H9 (cell line): ENCODE measurements around the gene CCDC7. TPM values are rescaled to one million over a fixed set of nuclear protein-coding genes. Genes with fewer than 3 reads are reported as not detected.

Experiments
- DNase-seq: peaks from one replicate; pipeline ENCODE4 v3.0.0-alpha.2; 2017
- H2AFZ ChIP-seq: one replicate; pipeline ENCODE4 v1.6.1; 2013; ENCODE audit warnings: mild to moderate bottlenecking, low read length, control low read depth, moderate library complexity
- H2AK5ac ChIP-seq: 2 replicates; pipeline ENCODE4 v1.6.1; 2013; ENCODE audit warnings: low read length, control low read depth, mixed read lengths; ENCODE audit not compliant: insufficient read length
- H2BK120ac ChIP-seq: one replicate; pipeline ENCODE4 v1.6.1; 2013; ENCODE audit warnings: low read depth, mild to moderate bottlenecking, low read length, control low read depth, inconsistent platforms; ENCODE audit not compliant: poor library complexity, severe bottlenecking
- H2BK12ac ChIP-seq: 2 replicates; pipeline ENCODE4 v1.6.1; 2013; ENCODE audit warnings: low read length, control low read depth, mixed read lengths, low read depth; ENCODE audit not compliant: insufficient read length
- H2BK15ac ChIP-seq: 2 replicates; pipeline ENCODE4 v1.6.1; 2013; ENCODE audit warnings: low read depth, low read length, control low read depth
- H2BK20ac ChIP-seq: one replicate; pipeline ENCODE4 v1.6.1; 2013; ENCODE audit warnings: low read depth, mild to moderate bottlenecking, low read length, control low read depth, inconsistent platforms; ENCODE audit not compliant: poor library complexity, severe bottlenecking
- H2BK5ac ChIP-seq: 2 replicates; pipeline ENCODE4 v1.6.1; 2013; ENCODE audit warnings: low read length, control low read depth, mixed read lengths; ENCODE audit not compliant: insufficient read length
- H3K14ac ChIP-seq: 2 replicates; pipeline ENCODE4 v1.6.1; 2013; ENCODE audit warnings: low read length, control low read depth; ENCODE audit not compliant: insufficient read depth
- H3K18ac ChIP-seq: 2 replicates; pipeline ENCODE4 v1.6.1; 2013; ENCODE audit warnings: low read depth, mild to moderate bottlenecking, mixed read lengths, low read length, control low read depth; ENCODE audit not compliant: insufficient read length
- H3K23ac ChIP-seq: 2 replicates; pipeline ENCODE4 v1.6.1; 2013; ENCODE audit warnings: low read length, control low read depth, mixed read lengths, low read depth; ENCODE audit not compliant: insufficient read length
- H3K23me2 ChIP-seq: 2 replicates; pipeline ENCODE4 v1.6.1; 2013; ENCODE audit warnings: low read depth, mild to moderate bottlenecking, mixed read lengths, low read length, control low read depth; ENCODE audit not compliant: insufficient read length, poor library complexity, severe bottlenecking
- H3K27ac ChIP-seq: 2 replicates; pipeline ENCODE4 v1.5.1; 2013; ENCODE audit warnings: low read length, control low read depth, mixed read lengths, low read depth; ENCODE audit not compliant: insufficient read length
- H3K27me3 ChIP-seq: 2 replicates; pipeline ENCODE4 v1.6.1; 2013; ENCODE audit warnings: low read length, control low read depth, inconsistent platforms; ENCODE audit not compliant: insufficient read depth
- H3K4ac ChIP-seq: 2 replicates; pipeline ENCODE4 v1.6.1; 2013; ENCODE audit warnings: low read depth, mild to moderate bottlenecking, control low read depth, inconsistent platforms, low read length, moderate library complexity
- H3K4me1 ChIP-seq: 2 replicates; pipeline ENCODE4 v1.6.1; 2013; ENCODE audit warnings: low read length, control low read depth, inconsistent platforms; ENCODE audit not compliant: insufficient read depth
- H3K4me2 ChIP-seq: 2 replicates; pipeline ENCODE4 v1.6.1; 2013; ENCODE audit warnings: low read length, control low read depth, mixed read lengths; ENCODE audit not compliant: insufficient read length, insufficient read depth
- H3K56ac ChIP-seq: 2 replicates; pipeline ENCODE4 v1.6.1; 2013; ENCODE audit warnings: low read depth, mild to moderate bottlenecking, mixed read lengths, low read length, control low read depth; ENCODE audit not compliant: insufficient read length
- H3K79me1 ChIP-seq: 2 replicates; pipeline ENCODE4 v1.6.1; 2013; ENCODE audit warnings: low read depth, mild to moderate bottlenecking, moderate library complexity, low read length, control low read depth, inconsistent platforms; ENCODE audit not compliant: insufficient read depth, poor library complexity, severe bottlenecking
- H3K79me2 ChIP-seq: 2 replicates; pipeline ENCODE4 v1.6.1; 2013; ENCODE audit warnings: low read length, control low read depth, inconsistent platforms; ENCODE audit not compliant: insufficient read depth
- H3K9ac ChIP-seq: 2 replicates; pipeline ENCODE4 v1.6.1; 2013; ENCODE audit warnings: low read length, control low read depth, mixed read lengths; ENCODE audit not compliant: insufficient read length; ENCODE audit errors: extremely low read depth
- H3K9me3 ChIP-seq: one replicate; pipeline ENCODE4 v1.6.1; 2013; ENCODE audit warnings: low read depth, low read length, inconsistent platforms; ENCODE audit not compliant: control insufficient read depth
- H3T11ph ChIP-seq: one replicate; pipeline ENCODE4 v1.6.1; 2013; ENCODE audit warnings: mild to moderate bottlenecking, low read length, control low read depth, inconsistent platforms
- H4K20me1 ChIP-seq: one replicate; pipeline ENCODE4 v1.6.1; 2013; ENCODE audit not compliant: control insufficient read depth, insufficient read length, insufficient read depth
- H4K5ac ChIP-seq: 2 replicates; pipeline ENCODE4 v1.6.1; 2013; ENCODE audit warnings: low read depth, mild to moderate bottlenecking, mixed read lengths, low read length, control low read depth; ENCODE audit not compliant: insufficient read length
- H4K8ac ChIP-seq: replicated peaks from 2 replicates; pipeline ENCODE4 v1.6.1; 2013; ENCODE audit warnings: low read length, control low read depth, mixed read lengths, low read depth; ENCODE audit not compliant: insufficient read length
- H4K91ac ChIP-seq: 2 replicates; pipeline ENCODE4 v1.6.1; 2013; ENCODE audit warnings: low read depth, mild to moderate bottlenecking, moderate library complexity, mixed read lengths, low read length, control low read depth; ENCODE audit not compliant: insufficient read length
- H3K27ac Mint-ChIP-seq, 3 experiments: 2 replicates in 2 of 3; 3 replicates in 1 of 3; pipeline ENCODE4 v1.8.0; 2020 to 2021; ENCODE audit warnings: mixed read lengths in 3 of 3, mild to moderate bottlenecking in 1 of 3, moderate library complexity in 1 of 3
- H3K27me3 Mint-ChIP-seq: 2 replicates; pipeline ENCODE4 v1.8.0; 2021; ENCODE audit warnings: low read depth, mild to moderate bottlenecking, moderate library complexity, mixed read lengths
- H3K36me3 Mint-ChIP-seq, 3 experiments: 2 replicates in 2 of 3; 3 replicates in 1 of 3; pipeline ENCODE4 v1.8.0; 2020 to 2021; ENCODE audit warnings: low read depth in 3 of 3, mixed read lengths in 3 of 3; ENCODE audit not compliant: insufficient read depth in 1 of 3
- H3K4me1 Mint-ChIP-seq, 2 experiments: 2 replicates each; pipeline ENCODE4 v1.8.0; 2020; ENCODE audit warnings: mixed read lengths in 2 of 2
- H3K4me3 Mint-ChIP-seq, 2 experiments: 2 replicates in 1 of 2; 3 replicates in 1 of 2; pipeline ENCODE4 v1.8.0; 2020 to 2021; ENCODE audit warnings: mild to moderate bottlenecking in 2 of 2, mixed read lengths in 2 of 2, moderate library complexity in 1 of 2
- H3K9me3 Mint-ChIP-seq, 2 experiments: 2 replicates in 1 of 2; 3 replicates in 1 of 2; pipeline ENCODE4 v1.8.0; 2020; ENCODE audit warnings: mild to moderate bottlenecking in 2 of 2, mixed read lengths in 2 of 2, moderate library complexity in 1 of 2
- total RNA-seq: library from RNA; stranded (reverse); gene quantifications from 2 replicates; pipeline ENCODE4 v1.2.1, GENCODE V29; 2021
- TF ChIP-seq, protein P1 (sequence below): fragments of 200-600 bp; sonication (generic); conservative IDR thresholded peaks from 3 replicates; pipeline ENCODE4 v1.8.0; 2021; ENCODE audit warnings: antibody characterized with exemption, mild to moderate bottlenecking

Gene CCDC7
- total RNA-seq, 1 experiment from 2014 or later = 1.6 TPM

DNA sequence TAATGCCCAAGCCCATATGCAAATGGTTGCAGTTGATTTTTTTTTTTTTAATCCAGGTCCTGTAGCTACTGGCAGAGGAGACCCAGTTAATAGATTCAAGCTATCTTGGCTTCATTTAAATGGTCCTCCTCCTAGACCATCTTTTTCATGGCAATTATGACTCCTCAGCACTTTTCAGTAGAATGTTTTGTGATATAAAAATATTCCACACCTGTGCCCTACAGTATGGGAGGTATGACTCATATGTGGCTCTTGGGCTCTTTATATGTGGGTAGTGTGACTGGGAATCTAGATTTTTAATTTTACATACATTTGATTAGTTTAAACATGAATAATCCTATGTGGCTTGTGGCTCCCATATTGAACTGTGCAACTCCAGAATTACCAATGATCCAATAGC lies 432.0 kb downstream of the CCDC7 start:
- H3K4me1 ChIP-seq = 0 out of 2 replicates have a peak, but pooled peaks cover 2% of the 10 kb centered on the region
- H3K27ac Mint-ChIP-seq = peak overlapping the region in 1 of 3 experiments; percentile 33; a peak in 1 of 7 replicates
- peaks cover 0 to under 1% of the 10 kb centered on the region in 2 experiments; a peak in 1 of 5 replicates for H3K9me3 Mint-ChIP-seq
- no peak overlapping the region for H3K4me3 Mint-ChIP-seq
- H3K79me2 ChIP-seq = no peaks in the 10 kb centered on the region
- H3K18ac ChIP-seq = no peak overlapping the region
- H2BK12ac ChIP-seq = no peak overlapping the region
- H3K9me3 ChIP-seq = no peaks in the 10 kb centered on the region
- no peak overlapping the region for H3K14ac ChIP-seq
- peaks cover 26% of the 10 kb centered on the region for H3K27me3 Mint-ChIP-seq
- peaks cover 7 to 9% of the 10 kb centered on the region in 2 experiments for H3K4me1 Mint-ChIP-seq
- no peak overlapping the region for H3K56ac ChIP-seq
- H2AFZ ChIP-seq = no peak overlapping the region
- TF ChIP-seq, protein P1, sequence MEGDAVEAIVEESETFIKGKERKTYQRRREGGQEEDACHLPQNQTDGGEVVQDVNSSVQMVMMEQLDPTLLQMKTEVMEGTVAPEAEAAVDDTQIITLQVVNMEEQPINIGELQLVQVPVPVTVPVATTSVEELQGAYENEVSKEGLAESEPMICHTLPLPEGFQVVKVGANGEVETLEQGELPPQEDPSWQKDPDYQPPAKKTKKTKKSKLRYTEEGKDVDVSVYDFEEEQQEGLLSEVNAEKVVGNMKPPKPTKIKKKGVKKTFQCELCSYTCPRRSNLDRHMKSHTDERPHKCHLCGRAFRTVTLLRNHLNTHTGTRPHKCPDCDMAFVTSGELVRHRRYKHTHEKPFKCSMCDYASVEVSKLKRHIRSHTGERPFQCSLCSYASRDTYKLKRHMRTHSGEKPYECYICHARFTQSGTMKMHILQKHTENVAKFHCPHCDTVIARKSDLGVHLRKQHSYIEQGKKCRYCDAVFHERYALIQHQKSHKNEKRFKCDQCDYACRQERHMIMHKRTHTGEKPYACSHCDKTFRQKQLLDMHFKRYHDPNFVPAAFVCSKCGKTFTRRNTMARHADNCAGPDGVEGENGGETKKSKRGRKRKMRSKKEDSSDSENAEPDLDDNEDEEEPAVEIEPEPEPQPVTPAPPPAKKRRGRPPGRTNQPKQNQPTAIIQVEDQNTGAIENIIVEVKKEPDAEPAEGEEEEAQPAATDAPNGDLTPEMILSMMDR = no peak
- no peak overlapping the region for H3T11ph ChIP-seq
- no peak overlapping the region for H2BK20ac ChIP-seq
- no peaks in the 10 kb centered on the region for H3K79me1 ChIP-seq
- H3K4me2 ChIP-seq = no peak overlapping the region
- no peak overlapping the region for H3K23ac ChIP-seq
- H4K20me1 ChIP-seq = no peaks in the 10 kb centered on the region
- no peak overlapping the region for H4K8ac ChIP-seq
- DNase-seq = no peak
- H2BK120ac ChIP-seq = no peak overlapping the region
- H3K23me2 ChIP-seq = no peaks in the 10 kb centered on the region
- no peak overlapping the region for H3K4ac ChIP-seq
- no peaks in the 10 kb centered on the region; a peak in 1 of 7 replicates for H3K36me3 Mint-ChIP-seq
- H3K27me3 ChIP-seq = no peaks in the 10 kb centered on the region
- H2BK5ac ChIP-seq = no peak overlapping the region
- H2AK5ac ChIP-seq = no peak overlapping the region
- no peak overlapping the region for H2BK15ac ChIP-seq
- H3K9ac ChIP-seq = no peak overlapping the region
- no peak overlapping the region for H3K27ac ChIP-seq
- no peak overlapping the region for H4K5ac ChIP-seq
- H4K91ac ChIP-seq = no peak overlapping the region
